GM18517 (cell line): ENCODE results near the gene NRCAM.
"Not testable (repeated sequence)": the region's sequence is repeated elsewhere in the genome, so short reads cannot be mapped to it uniquely, and the experiment has no call there.

Experiments
- ATAC-seq: cut with Tn5 transposase; IDR thresholded peaks from one replicate; pipeline ENCODE4 v1.9.1; 2021; ENCODE audit warnings: mild to moderate bottlenecking, moderate library complexity; ENCODE audit not compliant: unreplicated experiment

NRCAM gene

DNA sequence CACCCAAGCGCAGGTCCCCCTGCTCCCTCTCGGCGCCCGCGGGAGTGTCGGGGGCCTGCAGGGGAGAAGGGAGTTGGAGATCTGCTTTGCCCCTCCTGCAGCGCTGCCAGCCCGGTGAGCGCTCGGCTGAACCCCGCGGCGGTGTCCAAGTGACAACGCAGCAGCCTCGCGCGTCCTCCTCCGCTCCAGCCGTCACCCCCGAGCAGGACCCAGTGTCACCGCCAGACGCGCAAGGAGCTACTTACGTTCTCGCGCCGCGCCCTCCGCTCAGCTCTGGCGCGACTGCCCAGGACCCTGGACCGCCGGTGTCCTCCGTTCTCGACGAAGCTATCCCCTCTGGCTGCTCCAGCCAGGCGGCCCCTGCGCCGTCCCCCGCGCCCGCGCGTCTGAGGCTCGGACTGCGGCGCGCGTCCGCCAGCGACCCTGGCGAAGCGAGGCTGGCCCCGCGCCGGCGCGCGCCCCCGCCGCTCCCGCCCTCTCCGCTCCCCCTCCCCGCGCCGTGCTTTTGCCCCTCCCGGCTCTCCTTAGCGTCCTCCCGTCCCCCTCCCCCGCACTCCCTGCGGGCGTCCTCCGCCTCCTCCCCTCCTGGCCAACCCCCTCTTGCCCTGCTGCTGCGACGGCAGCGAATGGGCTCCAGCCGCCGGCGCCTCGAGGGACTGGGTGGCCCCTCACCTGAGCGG, at the start of gene NRCAM:
Gene NRCAM (minus strand): TSS at position 439 of the 680 bp plus-strand sequence. CDS start 216,372 bp downstream, outside the sequence.
- no peak for ATAC-seq

DNA sequence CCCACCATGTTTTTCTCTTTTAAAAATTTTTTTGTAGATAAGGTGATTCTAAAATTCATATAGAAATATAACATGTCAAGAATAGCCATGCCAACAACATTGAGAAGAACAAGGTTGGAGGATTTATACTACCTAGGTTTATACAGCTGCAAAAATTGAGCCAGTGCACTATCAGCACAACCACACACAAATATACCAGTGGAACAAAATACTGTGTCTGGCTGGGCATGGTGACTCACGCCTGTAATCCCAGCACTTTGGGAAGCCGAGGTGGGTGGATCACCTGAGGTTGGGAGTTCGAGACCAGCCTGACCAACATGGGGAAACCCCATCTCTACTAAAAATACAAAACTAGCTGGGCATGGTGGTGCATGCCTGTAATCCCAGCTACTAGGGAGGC, 48.3 kb upstream of the NRCAM start:
- ATAC-seq = not testable (repeated sequence)

- peak; percentile 99 for ATAC-seq
Observed at GRCh38 chr7:108503112-108504026, 47.1 kb upstream of the NRCAM start.

GRCh38 chr7:108499566-108499965, 43.3 kb upstream of the NRCAM start:
- no peak for ATAC-seq

- ATAC-seq = no peak
Observed at GRCh38 chr7:108498481-108498880, 42.2 kb upstream of the NRCAM start.

- peak; percentile 92 for ATAC-seq
Observed at GRCh38 chr7:108497082-108497725, 41.0 kb upstream of the NRCAM start.

DNA sequence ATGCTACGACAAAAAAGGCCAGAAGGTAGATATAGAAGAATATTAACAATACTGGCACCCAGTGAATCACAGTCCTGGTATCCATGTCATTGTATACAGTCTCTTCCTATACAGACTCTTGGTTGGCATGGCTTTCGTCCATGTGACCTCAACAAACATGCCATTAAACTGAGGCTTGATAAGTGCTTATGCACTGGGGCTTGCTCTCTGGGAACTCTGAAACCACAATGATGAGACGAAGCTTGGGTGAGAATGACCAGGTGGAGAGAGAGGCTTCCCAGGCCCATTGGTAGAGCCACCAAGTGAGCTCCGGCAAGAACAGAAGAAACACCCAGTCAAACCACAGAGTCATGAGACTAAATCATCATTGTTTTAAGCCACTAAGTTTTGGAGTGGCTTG, 36.5 kb upstream of the NRCAM start:
- ATAC-seq = no peak

GRCh38 chr7:108488768-108489538, 32.7 kb upstream of the NRCAM start:
- no peak for ATAC-seq

DNA sequence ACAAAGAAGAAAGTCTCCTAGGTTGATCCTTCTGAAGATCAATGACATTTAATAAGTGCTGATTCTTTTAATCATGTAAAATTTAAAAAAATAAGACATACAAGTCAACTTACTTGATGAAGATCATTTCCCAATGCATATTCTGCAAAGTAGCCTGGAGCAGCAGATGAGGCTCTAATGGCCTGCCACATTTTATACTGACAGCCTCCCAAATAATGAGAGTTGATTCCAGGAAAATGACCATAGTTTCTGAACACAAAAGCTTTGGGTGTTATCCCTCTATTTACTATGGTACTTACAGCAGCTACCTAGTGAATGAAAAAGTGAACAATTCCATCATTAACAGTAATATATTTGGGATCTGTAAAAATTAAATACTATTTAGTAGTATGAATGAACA, 31.4 kb upstream of the NRCAM start:
- no peak for ATAC-seq

DNA sequence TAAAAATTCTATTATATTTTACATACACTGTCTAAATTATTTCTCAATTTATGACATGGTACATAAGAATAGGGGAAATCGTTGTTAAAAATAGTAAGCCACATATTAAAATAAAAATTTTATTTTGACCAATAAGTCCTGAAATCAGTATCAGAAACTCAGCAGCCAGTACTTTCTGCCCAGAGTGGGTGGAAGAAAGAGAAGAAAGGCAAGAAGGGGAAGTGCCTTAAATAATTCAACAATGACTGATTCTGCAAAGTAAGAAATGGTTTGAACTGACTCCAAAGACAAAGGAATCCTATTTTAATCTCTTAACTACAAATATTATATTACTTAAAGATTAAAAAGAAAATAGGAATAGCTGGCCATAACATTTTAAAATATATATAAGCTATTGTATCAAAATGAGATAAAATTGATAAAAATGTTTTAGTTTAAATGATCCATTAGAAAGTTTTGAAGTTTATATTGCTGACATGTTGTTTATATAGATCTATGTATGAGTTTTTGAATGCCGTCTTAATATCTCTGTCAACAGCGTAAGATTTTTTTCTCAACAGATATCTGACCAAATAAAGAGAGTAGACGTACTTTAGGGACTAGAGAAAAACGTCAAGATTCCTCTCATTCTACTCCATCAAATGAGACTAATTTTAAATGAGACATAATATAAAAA, 30.2 kb upstream of the NRCAM start:
- peak; percentile 53 for ATAC-seq

- no peak for ATAC-seq
Observed at GRCh38 chr7:108484137-108484536, 27.9 kb upstream of the NRCAM start.

DNA sequence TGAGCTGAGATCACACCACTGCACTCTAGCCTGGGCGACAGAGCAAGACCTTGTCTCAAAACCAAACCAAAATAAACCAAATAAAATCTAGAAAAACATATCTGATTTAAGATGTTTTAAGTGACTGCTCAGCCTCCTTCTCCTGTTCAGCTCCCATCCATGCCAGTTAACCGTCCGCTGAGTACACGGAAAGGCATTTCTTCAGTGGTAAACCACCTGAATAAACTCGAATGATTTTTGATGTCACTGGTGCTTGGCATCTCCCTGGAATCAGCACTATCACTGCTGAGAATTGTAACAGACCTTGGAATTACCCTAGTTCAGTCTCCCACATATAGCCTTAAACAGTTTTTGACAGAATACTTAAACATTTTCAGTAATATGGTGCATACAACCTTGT, 24.1 kb upstream of the NRCAM start:
- ATAC-seq = no peak

DNA sequence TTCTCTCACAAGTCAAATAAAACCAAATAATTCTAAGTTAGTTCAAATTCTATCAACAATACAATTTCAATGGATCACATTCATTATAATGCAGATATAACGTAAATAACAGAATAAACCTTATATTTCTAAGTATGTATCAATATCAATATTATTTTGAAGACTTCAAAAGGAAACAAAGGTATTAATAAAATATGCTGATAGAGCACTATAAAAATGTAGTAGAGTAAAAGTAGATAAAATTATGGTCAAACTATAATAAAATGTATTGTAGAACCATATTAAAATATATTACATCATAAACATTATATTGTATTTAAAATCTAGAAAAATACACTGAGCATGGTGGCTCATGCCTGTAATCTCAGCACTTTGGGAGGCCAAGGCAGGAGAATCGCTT, 23.5 kb upstream of the NRCAM start:
- ATAC-seq = no peak

GRCh38 chr7:108479118-108479517, 22.9 kb upstream of the NRCAM start:
- ATAC-seq = no peak

- ATAC-seq = no peak
Observed at GRCh38 chr7:108468246-108468645, 12.0 kb upstream of the NRCAM start.

DNA sequence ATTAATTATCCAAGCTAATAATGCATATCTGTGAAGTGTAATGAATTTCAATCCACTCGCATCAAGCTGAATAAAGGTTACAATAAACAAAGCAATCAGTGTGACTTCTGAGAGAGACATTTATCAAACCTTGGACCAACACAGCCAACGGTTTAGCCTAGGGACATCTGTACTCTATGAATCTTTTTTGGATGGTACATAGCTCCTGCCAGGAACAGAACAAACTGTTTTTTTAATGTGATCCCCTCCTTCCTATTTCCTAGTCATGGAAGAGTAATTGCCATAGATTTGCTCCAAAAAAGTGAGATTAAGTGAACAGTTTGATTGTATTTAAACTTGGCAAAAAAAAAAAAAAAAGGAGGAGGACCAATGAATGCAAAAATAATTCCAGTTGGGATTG, 11.2 kb upstream of the NRCAM start:
- no peak for ATAC-seq

- not testable (repeated sequence) for ATAC-seq
Observed at GRCh38 chr7:108466322-108466721, 10.1 kb upstream of the NRCAM start.

DNA sequence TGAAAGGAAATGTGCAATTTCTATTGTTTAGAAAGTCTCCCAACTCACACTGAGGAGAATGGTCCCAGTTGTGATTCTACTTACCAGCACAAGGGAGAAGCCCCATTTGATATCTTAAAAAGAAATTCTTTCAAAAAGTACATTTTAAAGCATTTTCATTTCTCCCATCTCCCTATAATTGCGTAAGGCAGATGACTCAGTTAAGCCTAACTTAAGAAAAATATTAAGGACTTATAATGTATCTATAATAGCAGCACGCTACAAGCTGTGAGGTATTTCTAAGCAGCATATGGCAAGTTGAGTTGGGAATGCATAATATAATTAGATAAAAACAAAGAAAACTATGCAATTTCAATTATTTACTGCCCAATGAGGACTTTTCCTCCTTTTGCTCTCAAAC, 8.5 kb upstream of the NRCAM start:
- ATAC-seq = no peak

GRCh38 chr7:108463613-108464012, 7.4 kb upstream of the NRCAM start:
- ATAC-seq = no peak

- no peak for ATAC-seq
Observed at GRCh38 chr7:108461840-108462239, 5.6 kb upstream of the NRCAM start.
